ENCODE measurements around the gene C5orf15. TPM values are rescaled to one million over a fixed set of nuclear protein-coding genes. Genes with fewer than 3 reads are reported as not detected.
A peak's percentile ranks its signal among the peaks of the same experiment; 100 is the strongest.

C5orf15 gene
- total and polyA plus RNA-seq, 8 donors: 2.9 to 77.8 (median 22.3) TPM

DNA sequence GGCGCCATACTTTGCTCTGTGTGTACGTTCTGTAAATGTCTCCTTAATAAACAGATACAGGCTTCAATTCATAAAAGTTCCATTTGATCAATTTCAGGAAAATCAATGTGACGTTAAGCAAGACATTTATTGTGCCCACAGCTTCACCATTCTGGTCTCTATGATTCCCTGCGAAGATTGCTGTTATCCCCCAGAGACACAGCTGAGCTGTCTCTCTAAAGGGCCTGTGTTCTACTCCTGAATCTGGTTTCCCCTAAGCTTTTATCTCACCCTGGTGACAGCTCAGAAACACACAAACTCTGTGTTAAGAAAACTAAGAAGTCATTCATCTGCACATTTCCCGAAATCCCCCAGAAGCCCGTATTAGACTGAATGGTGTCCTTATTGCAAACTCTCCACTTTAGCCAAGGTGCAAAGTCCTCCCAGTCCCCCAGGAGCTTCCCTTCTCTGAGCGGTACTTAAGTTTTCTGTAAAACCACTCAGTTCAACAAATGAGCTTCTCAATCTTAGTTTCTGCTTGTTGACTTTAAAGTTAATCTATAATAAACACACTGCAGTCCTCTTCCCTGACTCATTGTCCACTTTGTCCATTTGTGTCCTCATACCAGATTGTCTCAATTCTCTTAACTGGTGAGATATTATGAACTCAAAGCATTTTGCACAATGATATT is 1.4 kb upstream of the C5orf15 start:
- Histone ChIP-seq H3K9me3 (no peaks in the 10 kb centered on the region), H3K4me3 (peak overlapping the region in 1 of 4 donors; percentile 94), H3K36me3 (peaks cover 28 to 44% (median 39%) of the 10 kb centered on the region in 4 donors), H3K27ac (peak overlapping the region; percentile 18 to 96 (median 94)), H3K4me1 (peaks cover 26 to 49% (median 36%) of the 10 kb centered on the region in 4 donors), H3K27me3 (no peaks in the 10 kb centered on the region)
- WGBS, 5 donors: 57 to 71% (median 64%) methylated on average over 7 of the region's 7 CpGs
- DNase-seq: peak in 1 of 2 donors; percentile 20
- TF ChIP-seq POLR2A (IDR thresholded peaks at IDR 0.05) (no peak), EP300 (IDR thresholded peaks at IDR 0.05) (no peak), POLR2AphosphoS5 (IDR thresholded peaks at IDR 0.05) (peak in 1 of 3 donors; percentile 37)
- TF ChIP-seq, protein P1, sequence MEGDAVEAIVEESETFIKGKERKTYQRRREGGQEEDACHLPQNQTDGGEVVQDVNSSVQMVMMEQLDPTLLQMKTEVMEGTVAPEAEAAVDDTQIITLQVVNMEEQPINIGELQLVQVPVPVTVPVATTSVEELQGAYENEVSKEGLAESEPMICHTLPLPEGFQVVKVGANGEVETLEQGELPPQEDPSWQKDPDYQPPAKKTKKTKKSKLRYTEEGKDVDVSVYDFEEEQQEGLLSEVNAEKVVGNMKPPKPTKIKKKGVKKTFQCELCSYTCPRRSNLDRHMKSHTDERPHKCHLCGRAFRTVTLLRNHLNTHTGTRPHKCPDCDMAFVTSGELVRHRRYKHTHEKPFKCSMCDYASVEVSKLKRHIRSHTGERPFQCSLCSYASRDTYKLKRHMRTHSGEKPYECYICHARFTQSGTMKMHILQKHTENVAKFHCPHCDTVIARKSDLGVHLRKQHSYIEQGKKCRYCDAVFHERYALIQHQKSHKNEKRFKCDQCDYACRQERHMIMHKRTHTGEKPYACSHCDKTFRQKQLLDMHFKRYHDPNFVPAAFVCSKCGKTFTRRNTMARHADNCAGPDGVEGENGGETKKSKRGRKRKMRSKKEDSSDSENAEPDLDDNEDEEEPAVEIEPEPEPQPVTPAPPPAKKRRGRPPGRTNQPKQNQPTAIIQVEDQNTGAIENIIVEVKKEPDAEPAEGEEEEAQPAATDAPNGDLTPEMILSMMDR (IDR thresholded peaks at IDR 0.05): no peak
- intact Hi-C loops (cut with DNase I; ENCODE audit: low total_unique reads): no loop called here

DNA sequence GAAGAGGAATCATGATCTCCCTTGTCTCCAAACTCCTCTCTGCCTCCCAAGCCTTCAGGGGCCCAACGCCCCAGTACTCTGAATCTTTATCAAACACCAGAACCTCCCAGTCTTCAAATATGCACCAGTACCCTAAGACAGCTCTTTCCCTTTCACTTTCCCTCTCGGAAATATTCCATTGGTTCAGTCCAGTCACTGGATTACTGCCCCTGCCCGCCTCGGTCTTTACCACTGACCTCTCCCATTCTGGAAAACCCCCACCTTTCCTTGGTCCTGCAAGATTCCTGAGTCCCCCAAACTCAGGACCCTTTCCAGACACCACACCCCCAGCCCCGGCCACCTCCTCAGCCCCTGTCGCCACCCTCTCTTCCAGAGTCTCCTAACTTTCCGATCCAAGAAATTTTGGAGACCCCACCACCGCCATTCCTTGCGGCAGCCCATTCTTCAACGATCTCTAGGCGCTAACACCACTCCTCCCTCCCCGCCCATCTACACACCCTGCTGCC is 674 bp downstream of the C5orf15 start:
- DNase-seq: peak; percentile 28 to 70
- Histone ChIP-seq H3K9me3 (no peaks in the 10 kb centered on the region), H3K36me3 (peaks cover 9 to 30% (median 21%) of the 10 kb centered on the region in 4 donors), H3K27me3 (no peaks in the 10 kb centered on the region), H3K4me3 (peak overlapping the region; percentile 84 to 94 (median 92)), H3K4me1 (peaks cover 26 to 57% (median 36%) of the 10 kb centered on the region in 4 donors), H3K27ac (peak overlapping the region; percentile 87 to 96 (median 94))
- TF ChIP-seq POLR2A (IDR thresholded peaks at IDR 0.05): no peak
- TF ChIP-seq POLR2AphosphoS5 (IDR thresholded peaks at IDR 0.05): peak in 2 of 3 donors; percentile 18 to 29
- intact Hi-C loops (cut with DNase I; ENCODE audit: low total_unique reads): no loop called here
- WGBS, 5 donors: 0 to 1% (median 1%) methylated on average over 12 of the region's 12 CpGs

DNA sequence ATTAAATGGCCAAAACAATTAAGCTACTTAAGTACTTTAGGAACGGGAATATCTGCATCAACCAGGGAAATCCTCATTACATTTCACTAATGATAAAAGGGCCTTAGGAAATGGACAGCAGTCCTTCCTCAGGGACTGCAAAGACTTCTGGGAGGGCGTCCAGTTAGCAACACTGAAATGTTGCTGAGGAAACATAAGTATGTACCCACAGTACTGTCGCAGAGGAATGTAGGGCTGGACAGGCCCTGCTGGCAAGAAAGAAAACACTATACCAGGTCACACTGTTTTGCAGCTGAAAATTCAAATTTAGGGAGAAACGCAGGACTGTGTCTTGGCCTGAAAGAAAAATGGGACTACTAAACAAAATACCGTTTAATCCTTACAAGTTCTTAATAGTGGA is 1.3 kb downstream of the C5orf15 start:
- no peaks in the 10 kb centered on the region for H3K9me3 ChIP-seq
- peaks cover 4 to 23% (median 15%) of the 10 kb centered on the region in 4 donors for H3K36me3 ChIP-seq
- peak overlapping the region in 4 of 5 donors; percentile 92 to 96 (median 94) for H3K27ac ChIP-seq
- no peaks in the 10 kb centered on the region for H3K27me3 ChIP-seq
- H3K4me3 ChIP-seq: peak overlapping the region in 3 of 4 donors; percentile 91 to 94 (median 92)
- peaks cover 26 to 62% (median 36%) of the 10 kb centered on the region in 4 donors for H3K4me1 ChIP-seq
- intact Hi-C loops (cut with DNase I; ENCODE audit: low total_unique reads): no loop called here
- TF ChIP-seq POLR2A (IDR thresholded peaks at IDR 0.05) (no peak), POLR2AphosphoS5 (IDR thresholded peaks at IDR 0.05) (no peak), EP300 (IDR thresholded peaks at IDR 0.05) (no peak)
- TF ChIP-seq, protein P1 (IDR thresholded peaks at IDR 0.05): no peak
- DNase-seq: no peak
- WGBS, 5 donors: 42 to 62% (median 56%) methylated on average over 5 of the region's 5 CpGs

GRCh38 chr5:133966090-133966489 is 2.3 kb downstream of the C5orf15 start:
- no peaks in the 10 kb centered on the region for H3K27me3 ChIP-seq
- peaks cover 0 to 13% (median 6%) of the 10 kb centered on the region in 4 donors for H3K36me3 ChIP-seq
- intact Hi-C loops (cut with DNase I; ENCODE audit: low total_unique reads): no loop called here
- no peak overlapping the region for H3K27ac ChIP-seq
- H3K4me1 ChIP-seq: peaks cover 26 to 62% (median 36%) of the 10 kb centered on the region in 4 donors
- TF ChIP-seq, protein P1 (IDR thresholded peaks at IDR 0.05): no peak
- TF ChIP-seq EP300 (IDR thresholded peaks at IDR 0.05): no peak
- no peak for TF ChIP-seq POLR2A (IDR thresholded peaks at IDR 0.05)
- no peak for TF ChIP-seq POLR2AphosphoS5 (IDR thresholded peaks at IDR 0.05)
- no peak for DNase-seq
- no peak overlapping the region for H3K4me3 ChIP-seq
- no peaks in the 10 kb centered on the region for H3K9me3 ChIP-seq
- 94 to 96% (median 95%) methylated on average over 10 of the region's 10 CpGs for WGBS, 5 donors

All from stomach (tissue), 9 donors.